ENCODE data around the gene INAVA. TPM values are rescaled to one million over a fixed set of nuclear protein-coding genes. Genes with fewer than 3 reads are reported as not detected.
"Not testable (repeated sequence)": the region's sequence is repeated elsewhere in the genome, so short reads cannot be mapped to it uniquely, and the experiment has no call there.

INAVA gene
- total RNA-seq, 2 experiments from 2014 or later: 0.15 to 2.6 TPM

- Mint-ChIP-seq H3K27ac (no peak overlapping the region), H3K36me3 (no peaks in the 10 kb centered on the region), H3K27me3 (peaks cover 28% of the 10 kb centered on the region), H3K9me3 (ENCODE audit: low read depth) (no peaks in the 10 kb centered on the region), H3K4me3 (no peak overlapping the region), H3K4me1 (no peaks in the 10 kb centered on the region)
- CTCF ChIA-PET: interaction anchor here (2.6 kb wide), 1 partner anchor 17 kb away, joined by 8 read pairs; no protein-coding TSS in a partner anchor
- DNase-seq (no peak), ATAC-seq (no peak)
These were observed 59.7 kb downstream of the INAVA start for GRCh38 chr1:200954434-200954833.

- no peak overlapping the region for H3K27ac Mint-ChIP-seq
- DNase-seq (no peak), ATAC-seq (no peak)
- no peaks in the 10 kb centered on the region for H3K9me3 Mint-ChIP-seq (ENCODE audit: low read depth)
- CTCF ChIA-PET: no interaction called here
- H3K4me1 Mint-ChIP-seq: no peaks in the 10 kb centered on the region
- H3K27me3 Mint-ChIP-seq: peaks cover 25% of the 10 kb centered on the region
- no peak overlapping the region for H3K4me3 Mint-ChIP-seq
- H3K36me3 Mint-ChIP-seq: no peaks in the 10 kb centered on the region
These were observed 63.9 kb downstream of the INAVA start for GRCh38 chr1:200958597-200958996.

DNA sequence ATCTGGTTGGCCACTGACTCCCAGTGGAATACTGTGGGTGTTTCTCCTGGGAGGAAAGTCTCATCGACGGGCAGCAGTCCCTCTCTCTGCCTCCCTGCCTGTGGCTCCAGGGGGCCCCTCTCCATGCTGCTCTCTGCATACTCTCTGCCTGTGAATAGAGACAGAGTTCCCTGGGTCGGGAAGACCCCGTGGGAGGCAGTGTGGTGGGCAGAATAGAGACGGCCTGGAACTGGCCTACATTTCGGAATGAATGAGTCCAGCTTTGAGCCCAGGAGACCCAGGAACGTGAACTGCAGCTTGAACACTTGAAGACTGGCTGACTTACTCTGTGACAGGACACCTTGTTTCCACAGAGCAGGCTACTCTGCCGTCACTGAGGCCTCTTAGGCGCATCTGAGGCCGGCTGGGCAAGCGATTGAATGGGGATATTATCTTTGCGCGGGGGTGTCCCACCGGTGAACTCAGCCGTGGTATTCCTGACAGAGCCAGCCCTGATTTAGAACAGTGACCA, 64.8 kb downstream of the INAVA start:
- no peak for DNase-seq
- CTCF ChIA-PET: interaction anchor here (1.1 kb wide), 1 partner anchor 13 kb away, joined by 4 read pairs; no protein-coding TSS in a partner anchor

DNA sequence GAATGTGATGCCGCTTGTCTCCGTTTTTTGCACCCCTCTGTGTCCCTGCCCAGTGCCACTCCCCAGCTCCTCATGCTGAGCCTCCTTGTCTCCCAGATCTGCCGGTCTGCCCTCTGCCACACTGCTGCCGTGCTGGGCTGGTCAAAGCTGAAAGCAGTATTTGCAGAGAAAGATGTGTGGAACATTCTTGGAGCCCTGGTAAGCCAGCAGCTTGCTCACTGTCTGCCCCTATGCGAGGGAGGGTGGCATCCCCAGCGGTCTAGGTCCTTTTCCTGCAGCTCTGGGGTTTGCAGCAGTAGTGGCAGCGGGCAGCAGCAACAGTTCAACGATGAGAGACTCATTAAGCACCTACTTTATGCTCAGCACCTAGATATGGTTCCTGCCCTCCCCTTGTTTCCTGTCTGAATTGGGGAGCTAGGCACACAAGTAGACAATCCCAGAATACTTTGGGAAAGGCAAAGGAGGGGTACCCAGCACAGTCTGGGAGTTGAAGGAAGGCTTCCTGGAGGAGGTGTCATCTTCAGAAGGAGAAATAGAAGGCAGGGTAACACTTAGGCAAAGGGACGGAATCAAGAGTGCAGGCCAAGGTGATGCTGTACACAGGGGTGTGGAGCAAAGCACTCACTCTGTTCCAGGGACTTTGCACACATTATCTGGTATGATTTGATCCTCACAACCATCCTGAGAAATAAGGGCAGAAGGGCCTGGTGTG, 65.7 kb downstream of the INAVA start:
- H3K9me3 Mint-ChIP-seq (ENCODE audit: low read depth): no peaks in the 10 kb centered on the region
- no peaks in the 10 kb centered on the region for H3K4me1 Mint-ChIP-seq
- no peak overlapping the region for H3K27ac Mint-ChIP-seq
- CTCF ChIA-PET: interaction anchor here (1.1 to 1.5 kb wide), 2 partner anchors 12 to 82 kb away, joined by 3 to 4 read pairs; no protein-coding TSS in a partner anchor
- ATAC-seq (no peak), DNase-seq (no peak)
- peaks cover 13% of the 10 kb centered on the region for H3K27me3 Mint-ChIP-seq
- H3K4me3 Mint-ChIP-seq: no peak overlapping the region
- no peaks in the 10 kb centered on the region for H3K36me3 Mint-ChIP-seq

More for the DNA sequence above, 64.8 kb downstream of the INAVA start:
- H3K27ac Mint-ChIP-seq: no peak overlapping the region
- H3K4me3 Mint-ChIP-seq: no peak overlapping the region
- H3K27me3 Mint-ChIP-seq: peaks cover 18% of the 10 kb centered on the region
- no peaks in the 10 kb centered on the region for H3K9me3 Mint-ChIP-seq (ENCODE audit: low read depth)
- no peaks in the 10 kb centered on the region for H3K4me1 Mint-ChIP-seq
- no peak for ATAC-seq
- H3K36me3 Mint-ChIP-seq: no peaks in the 10 kb centered on the region

DNA sequence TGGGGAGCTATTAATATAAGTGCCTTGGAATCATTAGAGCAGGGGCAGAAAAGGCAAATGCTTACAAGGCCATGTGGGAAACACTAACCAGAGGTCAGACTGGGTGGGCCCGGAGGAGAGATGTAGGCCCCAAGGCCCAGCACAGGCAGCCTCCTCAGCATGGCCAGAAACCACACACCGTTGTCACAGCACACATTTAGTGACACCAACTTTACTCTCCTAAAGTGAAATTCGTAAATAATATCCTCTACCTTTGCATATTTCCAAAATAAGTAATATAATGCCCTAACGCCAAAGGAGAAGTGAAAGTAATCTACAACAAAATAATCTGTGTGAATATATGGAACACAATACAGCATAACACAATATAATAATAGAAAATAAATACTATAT, 66.2 kb downstream of the INAVA start:
- DNase-seq: no peak
- no peak overlapping the region for H3K4me3 Mint-ChIP-seq
- H3K27me3 Mint-ChIP-seq: peaks cover 13% of the 10 kb centered on the region
- H3K36me3 Mint-ChIP-seq: no peaks in the 10 kb centered on the region
- no peaks in the 10 kb centered on the region for H3K4me1 Mint-ChIP-seq
- ATAC-seq: no peak
- CTCF ChIA-PET: interaction anchor here (1.5 kb wide), 1 partner anchor 81 kb away, joined by 3 read pairs; no protein-coding TSS in a partner anchor
- no peak overlapping the region for H3K27ac Mint-ChIP-seq
- H3K9me3 Mint-ChIP-seq (ENCODE audit: low read depth): no peaks in the 10 kb centered on the region

GRCh38 chr1:200962151-200962550, 67.5 kb downstream of the INAVA start:
- CTCF ChIA-PET: interaction anchor here (1.0 to 2.2 kb wide), 2 partner anchors 10 kb away, joined by 3 to 6 read pairs; no protein-coding TSS in a partner anchor
- not testable (repeated sequence) for ATAC-seq; H3K9me3 Mint-ChIP-seq (ENCODE audit: low read depth); H3K4me3 Mint-ChIP-seq; DNase-seq; H3K27ac Mint-ChIP-seq; H3K36me3 Mint-ChIP-seq; H3K4me1 Mint-ChIP-seq
- peaks cover 13% of the 10 kb centered on the region for H3K27me3 Mint-ChIP-seq

GRCh38 chr1:200962631-200963030, 67.9 kb downstream of the INAVA start:
- Mint-ChIP-seq H3K27me3 (peaks cover 13% of the 10 kb centered on the region), H3K4me3 (no peak overlapping the region), H3K4me1 (no peaks in the 10 kb centered on the region), H3K9me3 (ENCODE audit: low read depth) (no peaks in the 10 kb centered on the region), H3K36me3 (peaks cover 2% of the 10 kb centered on the region), H3K27ac (no peak overlapping the region)
- no peak for DNase-seq
- ATAC-seq: no peak
- CTCF ChIA-PET: interaction anchor here (2.2 kb wide), 1 partner anchor 10 kb away, joined by 6 read pairs; no protein-coding TSS in a partner anchor

- H3K27ac Mint-ChIP-seq: no peak overlapping the region
- no peak overlapping the region for H3K4me3 Mint-ChIP-seq
- H3K36me3 Mint-ChIP-seq: peaks cover 2% of the 10 kb centered on the region
- no peaks in the 10 kb centered on the region for H3K9me3 Mint-ChIP-seq (ENCODE audit: low read depth)
- peaks cover 8% of the 10 kb centered on the region for H3K27me3 Mint-ChIP-seq
- CTCF ChIA-PET: interaction anchor here (2.2 kb wide), 1 partner anchor 9 kb away, joined by 6 read pairs; no protein-coding TSS in a partner anchor
- no peak for ATAC-seq
- no peaks in the 10 kb centered on the region for H3K4me1 Mint-ChIP-seq
- no peak for DNase-seq
These were observed 68.4 kb downstream of the INAVA start for GRCh38 chr1:200963076-200963475.

- H3K27ac Mint-ChIP-seq; H3K4me1 Mint-ChIP-seq; ATAC-seq; H3K36me3 Mint-ChIP-seq; H3K4me3 Mint-ChIP-seq; H3K9me3 Mint-ChIP-seq (ENCODE audit: low read depth); DNase-seq; H3K27me3 Mint-ChIP-seq: not testable (repeated sequence)
- CTCF ChIA-PET: interaction anchor here (2.2 kb wide), 1 partner anchor 8 kb away, joined by 6 read pairs; no protein-coding TSS in a partner anchor
These were observed 69.2 kb downstream of the INAVA start for GRCh38 chr1:200963888-200964287.

Other genes starting within 250 kb of the INAVA start
- gene DDX59, start 225.0 kb upstream of the INAVA start, total RNA-seq: 10 to 100 TPM; 33.6 to 35.9 TPM
- gene CAMSAP2, start 156.0 kb upstream of the INAVA start, total RNA-seq: under 1 TPM in 1 of 2 experiments, not detected in 1; 0.35 TPM
- gene GPR25, start 21.9 kb upstream of the INAVA start, total RNA-seq: under 1 TPM in 1 of 2 experiments, not detected in 1; 0.35 TPM
- 100 to 1,000 TPM; 102 to 155 TPM for gene KIF21B, start 128.8 kb downstream of the INAVA start, total RNA-seq
- gene CACNA1S, start 217.5 kb downstream of the INAVA start, total RNA-seq: not detected
- gene ASCL5, start 232.3 kb downstream of the INAVA start, total RNA-seq: not detected

Data from activated CD8-positive, alpha-beta memory T cell treated with anti-CD3 and anti-CD28 coated beads, Interleukin-2, amount 10 ng/mL, durations not matched to agents 7 days and 5 days (primary cell).